Activated CD4-positive, CD25-positive, alpha-beta regulatory T cell (primary cell): Measurements from ENCODE around the gene SARNP.

Source experiments
- DNase-seq, 4 experiments: peaks; one replicate each; lab custom pipeline; 2025; lab: John Stamatoyannopoulos, UW

Gene SARNP

GRCh38 chr12:55707841-55708694, 109.5 kb downstream of the SARNP start, which contains the start of gene ITGA7:
TSS of gene ITGA7 (minus strand) at chr12:55707904. CDS start at chr12:55707682, 222 bp downstream.
- DNase-seq, result peak in 3 of 4 experiments; percentile 22 to 33 (median 25)
